Spinal cord (tissue), 10 donors: ENCODE measurements around the gene ZNF516. TPM values are rescaled to one million over a fixed set of nuclear protein-coding genes. Genes with fewer than 3 reads are reported as not detected.

Source experiments
- DNase-seq, 6 donors: peaks; one replicate each; pipeline versions ENCODE4 v3.0.0 to v3.0.0-alpha.2; 2013 to 2015; ENCODE audit warnings: low spot score in 6 of 6, low read depth in 4 of 6
- H3K27ac ChIP-seq: one replicate; pipeline ENCODE4 v1.5.1; 2013; ENCODE audit warnings: low read depth, low read length, control low read depth
- H3K27me3 ChIP-seq: one replicate; pipeline ENCODE4 v1.6.1; 2013; ENCODE audit warnings: low read length; ENCODE audit not compliant: control insufficient read depth, insufficient read depth
- H3K36me3 ChIP-seq: one replicate; pipeline ENCODE4 v1.6.1; 2013; ENCODE audit warnings: low read length; ENCODE audit not compliant: control insufficient read depth, insufficient read depth
- H3K4me1 ChIP-seq: one replicate; pipeline ENCODE4 v1.6.1; 2013; ENCODE audit warnings: low read length; ENCODE audit not compliant: control insufficient read depth, insufficient read depth
- H3K4me3 ChIP-seq: one replicate; pipeline ENCODE4 v1.5.1; 2013; ENCODE audit warnings: low read depth, low read length, control low read depth
- H3K9me3 ChIP-seq: one replicate; pipeline ENCODE4 v1.6.1; 2013; ENCODE audit warnings: low read length; ENCODE audit not compliant: control insufficient read depth, insufficient read depth
- WGBS: methylation state at CpG from one replicate; pipeline ENCODE4 v1.1.5; 2013; ENCODE audit warnings: missing lambda C conversion rate; ENCODE audit not compliant: insufficient coverage; 5-methylcytosine and 5-hydroxymethylcytosine counted together
- polyA plus RNA-seq, 2 donors: library from polyadenylated mRNA; unstranded; fragments of 120-200 nt; gene quantifications; one replicate each; pipeline ENCODE4 v1.2.1, GENCODE V29; 2013; ENCODE audit not compliant: insufficient read length in 2 of 2
- total RNA-seq, 2 donors: library from RNA; depleted of rRNA in 1 of 2; stranded (reverse); fragments of 120-200 nt in 1 of 2; fragments of >200 nt in 1 of 2; gene quantifications; one replicate each; pipeline versions ENCODE4 v1.2.3 to v1.2.4, GENCODE V29; 2013 to 2014
- donor health status: healthy.

The ZNF516 gene
- total and polyA plus RNA-seq, 4 donors = 25.1 to 33.8 (median 28.0) TPM

DNA sequence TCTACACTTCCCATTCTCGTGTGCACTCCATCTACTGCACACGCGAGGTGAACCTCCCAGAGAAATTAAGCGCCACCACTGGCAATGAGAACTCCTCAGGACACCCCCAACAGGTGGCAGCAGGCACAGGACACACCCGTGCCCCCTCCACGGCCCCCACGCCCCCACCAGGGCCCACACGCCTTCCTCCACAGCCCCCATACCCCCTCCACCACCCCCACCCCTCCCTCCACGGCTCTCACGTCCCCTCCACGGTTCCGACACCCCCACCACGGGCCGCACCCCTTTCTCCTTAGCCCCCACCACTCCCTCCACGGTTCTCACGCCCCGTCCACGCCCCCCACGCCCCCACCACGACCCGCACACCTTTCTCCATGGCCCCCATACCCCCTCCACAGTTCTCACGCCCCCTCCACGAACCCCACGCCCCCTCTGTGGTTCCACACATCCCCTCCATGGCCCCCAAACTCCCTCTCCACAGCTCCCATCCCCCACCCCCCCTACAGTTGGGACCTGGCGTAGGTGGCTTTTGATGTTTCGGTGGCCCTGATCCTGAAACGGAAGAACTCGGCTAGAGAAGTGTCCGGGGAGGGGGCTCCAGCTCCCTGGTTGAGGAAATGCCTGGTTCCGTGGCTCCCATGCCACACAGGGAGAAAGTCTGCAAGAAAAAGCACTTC, 110.8 kb downstream of the ZNF516 start:
- DNase-seq = no peak
- peaks cover 6% of the 10 kb centered on the region for H3K4me1 ChIP-seq
- 93% methylated on average over 12 of the region's 30 CpGs for WGBS
- no peak overlapping the region for H3K4me3 ChIP-seq
- peaks cover 20% of the 10 kb centered on the region for H3K36me3 ChIP-seq
- no peaks in the 10 kb centered on the region for H3K9me3 ChIP-seq
- H3K27ac ChIP-seq = no peak overlapping the region
- H3K27me3 ChIP-seq = no peaks in the 10 kb centered on the region

DNA sequence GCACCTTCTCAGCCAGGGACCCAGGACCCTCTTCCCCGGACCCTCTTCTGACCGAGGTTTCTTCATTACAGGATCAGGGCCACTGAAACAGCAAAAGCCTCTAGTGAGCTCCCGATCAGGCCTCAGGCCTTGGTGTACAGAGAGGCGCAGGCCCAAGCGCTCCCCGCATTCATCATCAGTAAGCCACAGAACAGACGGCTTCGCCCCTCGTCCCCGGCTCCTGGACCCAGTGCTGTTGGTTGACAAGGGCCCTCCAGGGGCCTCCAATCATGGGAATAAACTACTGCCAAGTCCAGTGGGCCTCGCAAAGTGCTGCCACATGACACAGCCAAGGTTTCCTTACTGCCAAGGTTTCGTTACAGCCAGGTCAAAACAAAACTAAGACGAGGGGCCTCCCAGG, 111.4 kb downstream of the ZNF516 start:
- no peak overlapping the region for H3K4me3 ChIP-seq
- peaks cover under 1% of the 10 kb centered on the region for H3K4me1 ChIP-seq
- WGBS = 92% methylated on average over 13 of the region's 13 CpGs
- H3K27ac ChIP-seq = no peak overlapping the region
- peaks cover 26% of the 10 kb centered on the region for H3K36me3 ChIP-seq
- H3K27me3 ChIP-seq = no peaks in the 10 kb centered on the region
- no peak for DNase-seq
- H3K9me3 ChIP-seq = no peaks in the 10 kb centered on the region

- no peak for DNase-seq
- Histone ChIP-seq H3K9me3 (no peaks in the 10 kb centered on the region), H3K27ac (no peak overlapping the region), H3K36me3 (peaks cover 32% of the 10 kb centered on the region), H3K27me3 (no peaks in the 10 kb centered on the region), H3K4me3 (no peak overlapping the region), H3K4me1 (peaks cover 3% of the 10 kb centered on the region)
- 60% methylated on average over 5 of the region's 8 CpGs for WGBS
Observed at GRCh38 chr18:76382275-76382674, 112.8 kb downstream of the ZNF516 start.

DNA sequence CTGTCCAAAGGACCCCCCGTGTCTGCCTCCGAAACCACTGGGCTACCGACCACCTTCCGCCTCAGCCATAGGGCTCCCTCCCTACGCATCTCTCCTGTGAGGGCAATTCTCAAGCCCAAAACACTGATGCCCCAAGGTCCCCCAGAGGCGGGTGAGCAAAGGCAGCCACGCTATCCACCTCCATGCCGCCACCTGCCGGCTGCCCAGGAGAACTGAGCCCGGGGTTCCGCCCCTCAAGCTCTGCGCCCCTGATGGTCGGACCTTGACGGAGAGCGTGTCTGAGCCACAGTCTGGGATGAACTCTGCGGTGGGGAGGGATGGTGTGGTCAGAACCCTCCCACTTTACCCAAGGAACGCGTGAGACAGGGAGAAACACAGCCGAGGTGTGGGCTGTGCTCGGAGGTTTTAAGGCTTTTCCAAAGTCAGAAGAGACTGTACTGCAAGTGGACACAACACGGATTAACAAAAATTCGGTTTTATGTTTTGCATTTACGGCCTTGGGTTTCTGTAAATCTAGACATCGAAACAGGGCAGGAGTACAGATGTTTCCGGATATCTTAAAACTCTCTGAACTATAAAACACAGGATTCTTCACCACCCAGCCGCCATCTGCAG, 114.1 kb downstream of the ZNF516 start:
- H3K9me3 ChIP-seq = no peaks in the 10 kb centered on the region
- WGBS = 81% methylated on average over 16 of the region's 26 CpGs
- H3K27ac ChIP-seq = no peak overlapping the region
- no peak for DNase-seq
- peaks cover 3% of the 10 kb centered on the region for H3K4me1 ChIP-seq
- H3K27me3 ChIP-seq = no peaks in the 10 kb centered on the region
- no peak overlapping the region for H3K4me3 ChIP-seq
- H3K36me3 ChIP-seq = peaks cover 39% of the 10 kb centered on the region

DNA sequence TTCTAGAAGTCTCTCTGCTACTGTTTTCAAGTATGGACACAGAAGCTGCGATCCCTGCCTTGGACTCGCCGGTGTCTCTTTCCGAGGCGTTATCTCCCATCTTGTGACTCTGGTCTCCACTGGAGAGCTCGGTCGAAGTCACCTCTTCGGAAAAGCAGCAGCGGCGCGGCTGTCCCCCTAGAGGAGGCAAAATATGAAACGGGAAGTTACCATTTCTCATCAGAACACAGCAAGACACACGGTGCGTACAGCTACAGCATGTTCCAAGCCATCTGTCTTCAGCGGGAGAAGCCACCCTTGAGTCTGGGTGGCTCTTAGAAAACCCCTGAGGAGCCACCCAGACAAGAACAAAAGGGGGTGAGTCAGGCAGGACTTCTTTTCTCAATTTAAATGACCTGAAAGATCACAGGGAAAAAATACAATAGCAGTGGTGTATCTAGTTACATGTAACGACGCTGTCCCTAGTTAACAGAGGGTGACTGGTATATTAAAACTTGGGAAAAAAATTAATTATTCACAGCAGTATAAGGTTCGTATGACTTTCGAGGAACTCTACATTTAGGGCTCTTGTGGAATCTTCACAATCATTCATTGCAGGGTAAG, 114.8 kb downstream of the ZNF516 start:
- Histone ChIP-seq H3K36me3 (peaks cover 34% of the 10 kb centered on the region), H3K4me3 (no peak overlapping the region), H3K27ac (no peak overlapping the region), H3K4me1 (peaks cover 3% of the 10 kb centered on the region), H3K27me3 (no peaks in the 10 kb centered on the region), H3K9me3 (no peaks in the 10 kb centered on the region)
- no peak for DNase-seq
- 92% methylated on average over 11 of the region's 19 CpGs for WGBS

DNA sequence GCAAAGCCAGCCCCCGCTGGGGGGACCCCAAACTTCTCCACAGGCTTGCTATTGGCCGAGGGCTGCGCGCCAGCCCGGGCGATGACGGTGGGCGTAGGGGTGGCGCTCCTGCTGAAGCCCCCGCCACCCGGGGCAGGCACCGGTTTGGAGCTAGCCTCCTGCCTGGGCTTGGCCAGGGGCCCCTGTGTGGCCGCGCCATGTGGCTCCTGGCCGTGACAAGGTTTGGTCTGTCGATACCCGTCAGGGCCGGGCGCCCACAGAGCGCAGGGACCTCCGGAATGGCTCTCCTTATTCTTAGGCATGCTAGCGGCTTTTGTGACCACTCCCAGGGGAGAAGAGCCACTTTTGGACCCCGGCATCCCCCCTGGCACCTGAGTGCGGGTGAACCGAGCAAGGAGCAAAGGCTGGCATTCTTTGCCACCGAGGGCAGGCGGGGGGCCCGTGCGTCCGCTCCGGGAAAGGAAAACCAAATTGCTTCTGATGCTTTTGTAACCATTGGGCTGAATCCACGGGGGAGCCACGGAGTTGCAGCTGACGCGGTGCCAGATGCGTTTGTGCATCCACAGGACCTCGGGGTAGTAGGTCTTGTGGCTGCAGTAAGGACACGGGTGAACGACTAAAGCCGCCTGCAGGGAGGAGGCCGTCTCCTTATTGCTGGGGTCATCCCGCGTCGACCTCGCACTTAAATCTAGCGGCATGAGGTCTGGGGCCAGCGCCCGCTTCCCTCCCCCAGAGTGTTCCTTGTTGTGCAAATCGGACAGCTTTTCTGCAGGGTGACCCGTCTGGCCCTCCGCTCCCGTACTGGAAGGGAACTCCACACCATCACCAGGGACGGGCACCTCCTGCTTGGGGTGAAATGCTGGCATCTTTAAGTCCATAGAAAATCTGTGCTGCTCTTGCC, 115.6 kb downstream of the ZNF516 start:
- Histone ChIP-seq H3K27me3 (no peaks in the 10 kb centered on the region), H3K27ac (no peak overlapping the region), H3K36me3 (peaks cover 28% of the 10 kb centered on the region), H3K9me3 (no peaks in the 10 kb centered on the region), H3K4me1 (peaks cover 3% of the 10 kb centered on the region), H3K4me3 (no peak overlapping the region)
- WGBS = 94% methylated on average over 50 of the region's 53 CpGs
- DNase-seq = no peak

DNA sequence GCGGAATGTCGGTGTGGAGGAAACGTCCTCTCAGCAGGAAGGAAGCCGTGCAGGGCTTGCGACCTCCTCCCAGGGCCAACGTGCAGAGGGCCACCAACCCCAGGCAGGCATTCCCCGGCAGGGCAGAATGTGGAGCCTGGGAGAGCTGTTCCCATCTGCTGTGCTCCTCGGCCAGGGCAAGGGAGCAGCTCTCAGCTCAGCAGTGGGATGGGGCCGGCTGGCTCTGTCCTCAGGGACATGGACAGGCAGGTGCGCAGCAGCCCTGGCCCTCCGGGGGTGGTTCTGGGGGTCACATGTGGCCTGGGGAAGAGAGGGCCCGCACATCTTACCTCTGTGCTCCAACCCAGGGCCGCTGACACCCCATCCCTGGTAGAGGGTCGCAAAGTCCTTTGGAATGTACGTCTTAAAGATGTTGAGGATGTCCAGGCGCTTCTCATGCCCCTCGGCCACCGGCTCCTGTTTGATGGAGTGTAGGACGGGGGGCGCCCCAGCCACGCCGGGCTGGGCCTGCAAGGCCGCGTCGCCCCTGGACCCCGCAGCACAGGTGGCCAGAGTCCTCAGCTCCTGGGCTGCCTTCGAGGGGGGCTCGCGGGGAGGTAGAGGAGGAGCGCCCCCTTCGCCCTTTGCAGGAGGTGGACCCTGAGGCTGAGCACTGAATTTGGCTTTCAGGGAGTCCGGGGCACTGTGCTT, 116.4 kb downstream of the ZNF516 start:
- peaks cover 3% of the 10 kb centered on the region for H3K4me1 ChIP-seq
- no peaks in the 10 kb centered on the region for H3K27me3 ChIP-seq
- H3K9me3 ChIP-seq = no peaks in the 10 kb centered on the region
- H3K27ac ChIP-seq = no peak overlapping the region
- WGBS = 92% methylated on average over 31 of the region's 32 CpGs
- DNase-seq = no peak
- peaks cover 28% of the 10 kb centered on the region for H3K36me3 ChIP-seq
- no peak overlapping the region for H3K4me3 ChIP-seq

DNA sequence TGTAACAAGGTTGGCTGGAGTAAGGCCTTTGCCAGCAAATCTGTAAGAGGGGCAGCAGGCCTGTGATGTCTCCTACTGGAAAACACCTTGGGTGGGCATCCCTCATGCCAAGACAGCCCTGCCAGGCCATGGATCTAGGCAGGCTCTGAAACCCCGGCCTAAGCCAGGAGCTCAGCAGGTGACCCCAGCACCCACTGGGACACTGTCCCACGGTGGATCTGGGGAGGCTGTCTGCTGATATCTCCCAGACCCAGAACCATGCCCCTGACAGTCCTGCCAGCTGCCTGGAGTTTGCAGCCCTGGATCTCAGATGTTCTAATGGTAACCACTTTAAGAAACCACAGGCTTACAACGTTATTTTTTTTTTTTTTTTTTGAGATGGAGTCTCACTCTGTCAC, 117.7 kb downstream of the ZNF516 start:
- DNase-seq = no peak
- Histone ChIP-seq H3K27ac (no peak overlapping the region), H3K4me3 (no peak overlapping the region), H3K4me1 (peaks cover 3% of the 10 kb centered on the region), H3K9me3 (no peaks in the 10 kb centered on the region), H3K36me3 (peaks cover 28% of the 10 kb centered on the region), H3K27me3 (no peaks in the 10 kb centered on the region)
- 95% methylated on average over 2 of the region's 3 CpGs for WGBS
